Measurements from ENCODE around the gene CAT. TPM values are rescaled to one million over a fixed set of nuclear protein-coding genes. Genes with fewer than 3 reads are reported as not detected.
A peak's percentile ranks its signal among the peaks of the same experiment; 100 is the strongest.

CAT gene
- total and polyA plus RNA-seq, 9 of the 15 experiments (the other 6 are each of a cell fraction or from before 2014, with no cell fraction given): 86.7 to 183 (median 114) TPM

- 38% methylated on average over 6 of the region's 6 CpGs for WGBS (ENCODE audit: insufficient coverage, low coverage, missing lambda C conversion rate)
These were observed 34.5 kb upstream of the CAT start for GRCh38 chr11:34404280-34404679.

More at GRCh38 chr11:34404280-34404679, 34.5 kb upstream of the CAT start:
- H3K4me3 ChIP-seq: no peak overlapping the region
- no peak for TF ChIP-seq TFAP4 (CRISPR knock-in tag; IDR thresholded peaks at IDR 0.05; ENCODE audit: borderline replicate concordance)
- TF ChIP-seq ZC3H4 (CRISPR knock-in tag; IDR thresholded peaks at IDR 0.05; ENCODE audit: borderline replicate concordance): no peak
- TF ChIP-seq KDM5B (IDR thresholded peaks at IDR 0.05; ENCODE audit: insufficient replicate concordance, low read depth, low read length): no peak
- no peak for TF ChIP-seq POLR3A (IDR thresholded peaks at IDR 0.05; ENCODE audit: borderline replicate concordance, extremely low read depth, insufficient read depth, insufficient read length)
- H3K9ac ChIP-seq (ENCODE audit: insufficient read depth in 1 of 2, low read depth in 2 of 2, low read length in 2 of 2): no peak overlapping the region
- no peaks in the 10 kb centered on the region for H3K27me3 ChIP-seq (ENCODE audit: control insufficient read depth in 2 of 2, insufficient read depth in 2 of 2, low read length in 2 of 2)
- no peak for DNase-seq (ENCODE audit: extremely low read depth in 1 of 4, low spot score in 3 of 4)
- no peak for FAIRE-seq
- intact Hi-C loops (cut with micrococcal nuclease): no loop called here
- no peaks in the 10 kb centered on the region for H3K79me2 ChIP-seq (ENCODE audit: control insufficient read depth, insufficient read depth, low read length)
- peak overlapping the region; percentile 82; the same call in 1 of the 2 replicates for H2AFZ ChIP-seq (ENCODE audit: low read depth, low read length)
- POLR2A ChIA-PET: interaction anchor here (1.0 to 1.4 kb wide), 5 partner anchors 11 to 104 kb away, joined by 3 read pairs; no protein-coding TSS in a partner anchor
- H3K9me3 ChIP-seq (replicated peaks; ENCODE audit: control insufficient read depth, insufficient read depth, low read depth, low read length): no peaks in the 10 kb centered on the region
- BruUV-seq (replicated peaks): no TSS peak
- no peaks in the 10 kb centered on the region for H4K20me1 ChIP-seq (replicated peaks; ENCODE audit: control insufficient read depth, insufficient read depth, low read length)
- H3K4me2 ChIP-seq (ENCODE audit: insufficient read depth, low read length): no peak overlapping the region
- H3K36me3 ChIP-seq (ENCODE audit: control insufficient read depth, insufficient read depth, low read length): no peaks in the 10 kb centered on the region
- 0 out of 5 replicates have a peak, but pooled peaks cover 0 to 7% of the 10 kb centered on the region in 2 experiments for H3K4me1 ChIP-seq (replicated peaks in 1 of 2; ENCODE audit: control insufficient read depth in 2 of 2, insufficient read depth in 2 of 2, low read length in 2 of 2)
- no peak overlapping the region for H3K27ac ChIP-seq (ENCODE audit: extremely low read depth, low read depth, low read length)
- no peaks in the 10 kb centered on the region for H3K9me1 ChIP-seq (ENCODE audit: control insufficient read depth, insufficient read depth, low read length)
- in situ Hi-C loops (cut with MboI): no loop called here
- peak; percentile 23; the same call in 1 of the 3 replicates for ATAC-seq
- CTCF ChIA-PET (ENCODE audit: low intra/inter-chr PET ratio): no interaction called here
